K562 (cell line): ENCODE data around the gene FAM72B.
"Not testable (repeated sequence)": the region's sequence is repeated elsewhere in the genome, so short reads cannot be mapped to it uniquely, and the experiment has no call there.

Experiments used
- ELF4 ChIP-seq: fragments of 450-650 bp; formaldehyde crosslinking; IDR thresholded peaks from 2 replicates; pipeline ENCODE4 v1.4.0; 2022; ENCODE audit warnings: missing genetic modification characterization
- EZH2 ChIP-seq: IDR thresholded peaks from 2 replicates; pipeline ENCODE4 v1.6.1; 2012; ENCODE audit warnings: low read depth, mild to moderate bottlenecking, inconsistent platforms, low read length, borderline replicate concordance
- HDGF ChIP-seq: fragments of 450-650 bp; IDR thresholded peaks from 2 replicates; pipeline ENCODE4 v1.6.1; 2016
- HNRNPLL ChIP-seq: fragments of 200-400 bp; formaldehyde crosslinking; IDR thresholded peaks from 2 replicates; pipeline ENCODE4 v1.6.1; 2017; ENCODE audit warnings: low read length, low read depth, mild to moderate bottlenecking; ENCODE audit not compliant: poor library complexity, severe bottlenecking
- HSF4 ChIP-seq: fragments of 250-450 bp; sonication (Bioruptor Pico); IDR thresholded peaks from 2 replicates; pipeline ENCODE4 v2.1.2; 2022; ENCODE audit warnings: mild to moderate bottlenecking, moderate library complexity, borderline replicate concordance
- KDM1A ChIP-seq, 2 experiments: fragments of 450-650 bp; IDR thresholded peaks; 2 replicates each; pipeline ENCODE4 v1.6.1; 2016; ENCODE audit warnings: mild to moderate bottlenecking in 2 of 2
- POLR2A ChIP-seq: fragments of 450-650 bp; conservative IDR thresholded peaks from 2 replicates; pipeline ENCODE4 v1.6.1; 2016
- RCOR1 ChIP-seq, 2 experiments: IDR thresholded peaks; 2 replicates each; pipeline ENCODE4 v1.6.1; 2012; ENCODE audit warnings: low read depth in 2 of 2, low read length in 2 of 2, borderline replicate concordance in 1 of 2, improper control_type of control experiment in 1 of 2
- TEAD2 ChIP-seq: fragments of 450-650 bp; IDR thresholded peaks from 2 replicates; pipeline ENCODE4 v1.6.1; 2016; ENCODE audit warnings: missing genetic modification characterization, control low read depth, missing compliant biosample characterization
- ZBTB1 ChIP-seq: sonication (generic); formaldehyde crosslinking; IDR thresholded peaks from 2 replicates; pipeline ENCODE4 v1.8.1; 2023; ENCODE audit warnings: missing genetic modification reagents, low read depth, mild to moderate bottlenecking, borderline replicate concordance
- ZNF274 ChIP-seq: IDR thresholded peaks from 2 replicates; pipeline ENCODE4 v1.6.1; 2011; ENCODE audit warnings: low read depth, mild to moderate bottlenecking, low read length, moderate library complexity, borderline replicate concordance
- TF ChIP-seq, protein P1 (sequence below): sonication (generic); formaldehyde crosslinking; IDR thresholded peaks from 2 replicates; pipeline ENCODE4 v1.5.0; 2020; ENCODE audit warnings: missing genetic modification reagents
- TF ChIP-seq, protein P2 (sequence below), 3 experiments: IDR thresholded peaks in 2 of 3; conservative IDR thresholded peaks in 1 of 3; 2 replicates each; pipeline ENCODE4 v1.5.1; 2011 to 2012; ENCODE audit warnings: low read length in 3 of 3, mild to moderate bottlenecking in 3 of 3, control low read depth in 2 of 3, improper control_type of control experiment in 1 of 3, inconsistent platforms in 1 of 3, low read depth in 1 of 3, mixed read lengths in 1 of 3, moderate library complexity in 1 of 3; ENCODE audit not compliant: insufficient read depth in 2 of 3

DNA sequence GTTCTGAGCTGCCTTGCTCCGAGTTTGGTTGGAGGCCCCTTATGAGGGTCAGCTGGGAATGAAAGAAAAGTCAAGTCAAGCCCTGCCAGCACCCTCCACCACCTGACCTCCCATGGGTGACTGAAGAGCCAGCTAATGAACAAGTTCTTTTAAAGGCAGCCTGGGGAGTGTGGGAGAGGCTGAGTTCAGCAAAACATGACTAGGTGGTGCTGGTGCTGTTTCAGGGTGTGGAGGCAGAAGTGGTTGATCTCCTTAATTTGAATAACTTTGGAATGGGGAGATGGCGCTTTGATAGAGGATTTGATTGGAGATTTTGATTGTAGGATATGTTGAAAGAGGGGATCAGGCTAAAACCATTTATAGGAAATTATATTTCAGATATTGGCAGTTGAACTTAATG lies 23.2 kb upstream of the FAM72B start:
- not testable (repeated sequence) for TF ChIP-seq ZNF274; RCOR1 (IDR thresholded peaks at IDR 0.05; ENCODE audit: borderline replicate concordance in 1 of 2, low read depth in 2 of 2, low read length in 2 of 2); ZBTB1; HSF4 (CRISPR knock-in tag); KDM1A (IDR thresholded peaks at IDR 0.05); HNRNPLL; TEAD2; HDGF; ELF4 (CRISPR knock-in tag); EZH2; POLR2A
- TF ChIP-seq, protein P1, sequence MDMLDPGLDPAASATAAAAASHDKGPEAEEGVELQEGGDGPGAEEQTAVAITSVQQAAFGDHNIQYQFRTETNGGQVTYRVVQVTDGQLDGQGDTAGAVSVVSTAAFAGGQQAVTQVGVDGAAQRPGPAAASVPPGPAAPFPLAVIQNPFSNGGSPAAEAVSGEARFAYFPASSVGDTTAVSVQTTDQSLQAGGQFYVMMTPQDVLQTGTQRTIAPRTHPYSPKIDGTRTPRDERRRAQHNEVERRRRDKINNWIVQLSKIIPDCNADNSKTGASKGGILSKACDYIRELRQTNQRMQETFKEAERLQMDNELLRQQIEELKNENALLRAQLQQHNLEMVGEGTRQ: not testable (repeated sequence)
- TF ChIP-seq, protein P2, sequence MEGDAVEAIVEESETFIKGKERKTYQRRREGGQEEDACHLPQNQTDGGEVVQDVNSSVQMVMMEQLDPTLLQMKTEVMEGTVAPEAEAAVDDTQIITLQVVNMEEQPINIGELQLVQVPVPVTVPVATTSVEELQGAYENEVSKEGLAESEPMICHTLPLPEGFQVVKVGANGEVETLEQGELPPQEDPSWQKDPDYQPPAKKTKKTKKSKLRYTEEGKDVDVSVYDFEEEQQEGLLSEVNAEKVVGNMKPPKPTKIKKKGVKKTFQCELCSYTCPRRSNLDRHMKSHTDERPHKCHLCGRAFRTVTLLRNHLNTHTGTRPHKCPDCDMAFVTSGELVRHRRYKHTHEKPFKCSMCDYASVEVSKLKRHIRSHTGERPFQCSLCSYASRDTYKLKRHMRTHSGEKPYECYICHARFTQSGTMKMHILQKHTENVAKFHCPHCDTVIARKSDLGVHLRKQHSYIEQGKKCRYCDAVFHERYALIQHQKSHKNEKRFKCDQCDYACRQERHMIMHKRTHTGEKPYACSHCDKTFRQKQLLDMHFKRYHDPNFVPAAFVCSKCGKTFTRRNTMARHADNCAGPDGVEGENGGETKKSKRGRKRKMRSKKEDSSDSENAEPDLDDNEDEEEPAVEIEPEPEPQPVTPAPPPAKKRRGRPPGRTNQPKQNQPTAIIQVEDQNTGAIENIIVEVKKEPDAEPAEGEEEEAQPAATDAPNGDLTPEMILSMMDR (IDR thresholded peaks at IDR 0.05 in 2 of 3, conservative IDR thresholded peaks at IDR 0.05 in 1 of 3; ENCODE audit: insufficient read depth in 2 of 3, low read depth in 1 of 3, low read length in 3 of 3): not testable (repeated sequence)
